Muscle of leg (tissue), 11 donors: Measurements from ENCODE around the gene NADK. TPM values are rescaled to one million over a fixed set of nuclear protein-coding genes. Genes with fewer than 3 reads are reported as not detected.
"Not testable (repeated sequence)": the region's sequence is repeated elsewhere in the genome, so short reads cannot be mapped to it uniquely, and the experiment has no call there.

ENCODE experiments used
- DNase-seq: peaks from one replicate; pipeline ENCODE4 v3.0.0; 2013
- H3K27ac ChIP-seq: one replicate; pipeline ENCODE4 v1.5.1; 2013; ENCODE audit warnings: mild to moderate bottlenecking, low read length, control low read depth
- H3K27me3 ChIP-seq: one replicate; pipeline ENCODE4 v1.6.1; 2013; ENCODE audit warnings: low read length; ENCODE audit not compliant: control insufficient read depth, insufficient read depth
- H3K36me3 ChIP-seq: one replicate; pipeline ENCODE4 v1.6.1; 2013; ENCODE audit warnings: low read length; ENCODE audit not compliant: control insufficient read depth, insufficient read depth
- H3K4me1 ChIP-seq: one replicate; pipeline ENCODE4 v1.6.1; 2013; ENCODE audit warnings: low read length; ENCODE audit not compliant: control insufficient read depth, insufficient read depth
- H3K4me3 ChIP-seq: one replicate; pipeline ENCODE4 v1.5.1; 2013; ENCODE audit warnings: low read length, control low read depth
- H3K9me3 ChIP-seq: replicated peaks from 2 replicates; pipeline ENCODE4 v1.6.1; 2013; ENCODE audit warnings: low read depth, low read length; ENCODE audit not compliant: control insufficient read depth
- WGBS: methylation state at CpG from one replicate; pipeline ENCODE4 v1.1.5; 2013; ENCODE audit warnings: missing lambda C conversion rate; ENCODE audit not compliant: insufficient coverage; 5-methylcytosine and 5-hydroxymethylcytosine counted together
- polyA plus RNA-seq, 8 donors: library from polyadenylated mRNA; unstranded; fragments of 120-200 nt; gene quantifications; one replicate each; pipeline versions ENCODE4 v1.2.1 to v1.2.3, GENCODE V29; 2013; ENCODE audit warnings: inconsistent platforms in 1 of 8, low replicate concordance in 1 of 8; ENCODE audit not compliant: insufficient read length in 8 of 8, insufficient read depth in 1 of 8
- total RNA-seq: library from RNA; stranded (reverse); fragments of 120-200 nt; gene quantifications from one replicate; pipeline ENCODE4 v1.2.4, GENCODE V29; 2013

Gene NADK
- total and polyA plus RNA-seq, 9 donors = 18.2 to 40.1 (median 31.6) TPM

GRCh38 chr1:1757422-1758058 lies 20.7 kb downstream of the NADK start:
- no peak overlapping the region for H3K27ac ChIP-seq
- no peaks in the 10 kb centered on the region for H3K9me3 ChIP-seq
- H3K4me3 ChIP-seq = no peak overlapping the region
- H3K4me1 ChIP-seq = peaks cover 14% of the 10 kb centered on the region
- no peak for DNase-seq
- WGBS = 93% methylated on average over 23 of the region's 25 CpGs
- H3K36me3 ChIP-seq = peaks cover 90% of the 10 kb centered on the region
- H3K27me3 ChIP-seq = no peaks in the 10 kb centered on the region

GRCh38 chr1:1756661-1757421 lies 21.4 kb downstream of the NADK start:
- H3K36me3 ChIP-seq = peaks cover 89% of the 10 kb centered on the region
- WGBS = 91% methylated on average over 22 of the region's 33 CpGs
- DNase-seq = no peak
- peaks cover 19% of the 10 kb centered on the region for H3K4me1 ChIP-seq
- no peak overlapping the region for H3K27ac ChIP-seq
- no peak overlapping the region for H3K4me3 ChIP-seq
- no peaks in the 10 kb centered on the region for H3K27me3 ChIP-seq
- H3K9me3 ChIP-seq = no peaks in the 10 kb centered on the region

- Histone ChIP-seq H3K4me3 (no peak overlapping the region), H3K36me3 (peaks cover 79% of the 10 kb centered on the region), H3K27me3 (no peaks in the 10 kb centered on the region), H3K4me1 (peaks cover 19% of the 10 kb centered on the region), H3K9me3 (no peaks in the 10 kb centered on the region), H3K27ac (no peak overlapping the region)
- DNase-seq = no peak
- WGBS = 92% methylated on average over 14 of the region's 15 CpGs
Observed at GRCh38 chr1:1755852-1756251, 22.4 kb downstream of the NADK start.

GRCh38 chr1:1755426-1755825 lies 22.8 kb downstream of the NADK start:
- H3K9me3 ChIP-seq = no peaks in the 10 kb centered on the region
- H3K36me3 ChIP-seq = peaks cover 75% of the 10 kb centered on the region
- H3K27me3 ChIP-seq = no peaks in the 10 kb centered on the region
- no peak for DNase-seq
- WGBS = 92% methylated on average over 18 of the region's 19 CpGs
- H3K4me1 ChIP-seq = peaks cover 19% of the 10 kb centered on the region
- H3K4me3 ChIP-seq = no peak overlapping the region
- no peak overlapping the region for H3K27ac ChIP-seq

- no peak for DNase-seq
- no peaks in the 10 kb centered on the region for H3K27me3 ChIP-seq
- no peak overlapping the region for H3K27ac ChIP-seq
- WGBS = 92% methylated on average over 43 of the region's 49 CpGs
- peaks cover 19% of the 10 kb centered on the region for H3K4me1 ChIP-seq
- no peaks in the 10 kb centered on the region for H3K9me3 ChIP-seq
- peaks cover 63% of the 10 kb centered on the region for H3K36me3 ChIP-seq
- H3K4me3 ChIP-seq = no peak overlapping the region
Observed at GRCh38 chr1:1754051-1754815, 24.0 kb downstream of the NADK start.

- H3K27me3 ChIP-seq = no peaks in the 10 kb centered on the region
- H3K4me3 ChIP-seq = no peak overlapping the region
- H3K27ac ChIP-seq = peak overlapping the region; percentile 47
- H3K4me1 ChIP-seq = peaks cover 19% of the 10 kb centered on the region
- 89% methylated on average over 16 of the region's 16 CpGs for WGBS
- peaks cover 57% of the 10 kb centered on the region for H3K36me3 ChIP-seq
- DNase-seq = no peak
- no peaks in the 10 kb centered on the region for H3K9me3 ChIP-seq
Observed at GRCh38 chr1:1753607-1754005, 24.7 kb downstream of the NADK start.

GRCh38 chr1:1752636-1753606 lies 25.3 kb downstream of the NADK start:
- Histone ChIP-seq H3K4me1 (peaks cover 19% of the 10 kb centered on the region), H3K4me3 (no peak overlapping the region), H3K27ac (peak overlapping the region; percentile 60), H3K9me3 (no peaks in the 10 kb centered on the region), H3K36me3 (peaks cover 50% of the 10 kb centered on the region), H3K27me3 (no peaks in the 10 kb centered on the region)
- WGBS = 81% methylated on average over 22 of the region's 37 CpGs
- peak; percentile 53 for DNase-seq

GRCh38 chr1:1752190-1752589 lies 26.1 kb downstream of the NADK start:
- Histone ChIP-seq H3K36me3 (peaks cover 43% of the 10 kb centered on the region), H3K27me3 (no peaks in the 10 kb centered on the region), H3K27ac (peak overlapping the region; percentile 60), H3K4me1 (peaks cover 19% of the 10 kb centered on the region), H3K9me3 (no peaks in the 10 kb centered on the region), H3K4me3 (no peak overlapping the region)
- 83% methylated on average over 9 of the region's 11 CpGs for WGBS
- DNase-seq = peak; percentile 27

- H3K4me3 ChIP-seq, H3K9me3 ChIP-seq, H3K27me3 ChIP-seq, DNase-seq, H3K27ac ChIP-seq: not testable (repeated sequence)
- Histone ChIP-seq H3K36me3 (peaks cover 23% of the 10 kb centered on the region), H3K4me1 (peaks cover 19% of the 10 kb centered on the region)
- WGBS = no CpG with 5 or more reads among the region's 9 CpGs
Observed at GRCh38 chr1:1749941-1750340, 28.3 kb downstream of the NADK start.
